HG03469 (cell line): ENCODE data around the gene FERD3L.

Experiments used
- ATAC-seq: cut with Tn5 transposase; IDR thresholded peaks from one replicate; pipeline ENCODE4 v1.9.1; 2021; ENCODE audit warnings: mild to moderate bottlenecking, moderate library complexity, moderate number of reproducible peaks; ENCODE audit not compliant: unreplicated experiment

FERD3L gene

GRCh38 chr7:19117091-19117869 lies 27.9 kb downstream of the FERD3L start, which contains the start of gene TWIST1:
TWIST1 (minus strand) TSS chr7:19117636; CDS start chr7:19117321, 315 bp downstream.
- no peak for ATAC-seq

DNA sequence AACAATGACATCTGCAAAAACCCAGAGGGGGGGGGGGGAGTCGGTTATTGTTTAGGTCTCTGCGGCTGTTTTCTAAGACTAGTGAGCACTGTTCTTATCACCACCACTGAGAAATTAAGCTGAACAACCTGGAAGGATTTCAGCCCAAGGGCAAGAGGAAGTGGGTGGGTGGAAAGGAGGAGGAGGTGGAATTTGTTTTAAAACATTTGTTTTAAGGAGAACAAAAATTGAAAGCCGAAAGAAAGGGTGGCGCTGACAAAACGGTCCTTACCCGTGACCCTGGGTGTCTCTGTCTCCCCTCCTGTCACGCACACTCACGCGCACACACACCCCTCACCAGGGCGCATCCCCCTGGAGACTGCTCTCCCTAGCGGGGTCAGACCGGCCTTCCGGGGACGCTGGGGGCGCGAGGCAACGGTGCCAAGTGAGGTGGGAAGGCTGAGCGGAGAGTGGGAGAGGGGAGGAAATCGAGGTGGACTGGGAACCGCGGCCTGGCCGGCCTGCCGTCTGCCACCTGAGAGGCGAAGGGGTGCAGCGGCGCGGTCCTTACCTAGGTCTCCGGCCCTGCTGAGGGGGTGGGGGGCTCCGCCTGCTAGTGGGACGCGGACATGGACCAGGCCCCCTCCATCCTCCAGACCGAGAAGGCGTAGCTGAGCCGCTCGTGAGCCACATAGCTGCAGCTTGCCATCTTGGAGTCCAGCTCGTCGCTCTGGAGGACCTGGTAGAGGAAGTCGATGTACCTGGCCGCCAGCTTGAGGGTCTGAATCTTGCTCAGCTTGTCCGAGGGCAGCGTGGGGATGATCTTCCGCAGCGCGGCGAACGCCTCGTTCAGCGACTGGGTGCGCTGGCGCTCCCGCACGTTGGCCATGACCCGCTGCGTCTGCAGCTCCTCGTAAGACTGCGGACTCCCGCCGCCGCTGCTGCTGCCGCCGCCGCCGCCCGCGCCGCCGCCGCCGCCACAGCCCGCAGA lies 28.8 kb downstream of the FERD3L start:
- ATAC-seq: no peak

DNA sequence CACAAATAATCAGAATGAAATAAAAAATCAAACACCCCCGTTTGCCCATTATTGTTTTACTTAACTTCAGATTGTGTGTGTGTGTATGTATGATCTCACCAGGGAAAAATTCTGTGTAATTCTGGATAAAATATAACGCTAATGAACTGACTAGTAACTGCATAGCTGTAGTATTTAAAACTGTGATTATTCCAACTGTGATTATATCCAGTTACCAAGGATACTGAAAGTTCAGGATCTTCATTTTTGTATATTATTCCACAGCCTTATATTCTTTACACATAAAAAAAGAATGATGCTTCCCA lies 30.7 kb downstream of the FERD3L start:
- ATAC-seq: no peak

GRCh38 chr7:19113855-19114550 lies 31.2 kb downstream of the FERD3L start:
- ATAC-seq: no peak

- no peak for ATAC-seq
Observed at GRCh38 chr7:19113002-19113350, 32.2 kb downstream of the FERD3L start.

DNA sequence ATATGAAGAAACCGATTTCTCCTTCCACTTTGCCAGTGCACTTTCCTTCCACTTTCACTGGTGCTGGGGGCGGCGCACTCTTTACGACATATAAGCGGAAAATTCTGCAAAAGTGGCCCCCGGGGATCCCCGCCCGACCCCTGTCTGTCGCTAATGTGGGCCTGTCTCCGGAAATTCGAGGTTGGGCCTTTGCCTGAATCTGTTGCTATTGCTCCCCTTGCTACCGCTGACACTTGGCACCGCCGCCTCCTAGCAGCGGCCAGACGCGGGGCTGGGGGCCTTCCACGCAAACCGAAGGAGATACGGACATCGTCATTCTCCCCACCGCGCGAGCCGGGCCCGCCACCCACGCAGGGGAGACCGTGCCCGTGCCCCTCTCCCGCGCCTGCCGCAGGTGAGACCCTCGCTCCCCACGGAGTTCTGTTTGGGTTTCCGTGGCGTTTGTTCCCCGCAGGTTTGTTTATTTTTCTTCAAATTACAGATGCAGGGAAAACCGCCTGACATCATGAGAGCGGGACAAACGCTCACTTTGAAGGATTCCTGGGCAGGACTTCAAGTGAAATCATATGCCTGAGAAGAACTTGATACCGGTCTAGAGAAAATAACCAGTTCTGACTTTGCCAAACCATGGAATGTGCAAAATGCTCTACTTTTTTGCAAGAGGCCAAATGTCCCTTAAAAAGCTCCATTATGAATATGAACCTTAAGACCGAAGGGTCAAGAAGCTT lies 32.8 kb downstream of the FERD3L start:
- ATAC-seq: no peak

DNA sequence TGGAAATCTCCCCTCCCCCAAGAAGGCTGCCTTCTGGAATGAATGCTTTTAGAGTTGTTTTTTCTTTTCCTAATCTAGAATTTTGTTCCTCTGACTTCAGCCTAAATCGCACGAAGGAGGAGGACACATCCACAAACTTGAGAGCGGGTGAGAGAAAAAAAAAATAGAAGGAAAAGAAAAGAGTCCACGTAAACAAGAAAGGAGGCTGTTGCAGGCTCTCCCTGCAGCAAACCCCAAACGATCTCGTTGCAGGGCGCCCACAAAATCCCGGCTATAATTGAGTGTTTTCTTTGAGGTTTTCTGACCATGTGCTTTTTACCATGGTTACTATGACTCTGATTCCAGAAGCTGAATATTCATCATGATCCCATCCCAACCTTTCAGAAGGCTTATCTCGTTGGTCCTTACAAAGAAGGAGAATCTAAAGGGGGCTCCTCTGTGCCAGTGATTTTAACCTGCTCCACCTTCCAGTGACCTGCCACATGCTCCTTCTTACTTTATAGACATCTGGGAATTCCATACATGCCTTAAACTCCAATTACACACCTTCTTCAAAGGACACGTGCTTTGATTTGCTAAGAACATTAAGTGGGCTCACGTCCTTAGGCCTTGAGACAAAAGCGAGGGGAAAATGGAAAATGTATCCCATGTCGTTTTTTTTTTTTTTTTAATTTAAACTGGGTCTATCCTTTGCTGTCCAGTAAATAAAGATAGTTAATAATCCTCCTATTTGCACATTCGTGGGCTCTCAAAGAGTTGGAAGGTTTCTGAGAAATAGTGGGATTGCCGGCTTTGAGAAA lies 33.5 kb downstream of the FERD3L start:
- ATAC-seq: no peak

DNA sequence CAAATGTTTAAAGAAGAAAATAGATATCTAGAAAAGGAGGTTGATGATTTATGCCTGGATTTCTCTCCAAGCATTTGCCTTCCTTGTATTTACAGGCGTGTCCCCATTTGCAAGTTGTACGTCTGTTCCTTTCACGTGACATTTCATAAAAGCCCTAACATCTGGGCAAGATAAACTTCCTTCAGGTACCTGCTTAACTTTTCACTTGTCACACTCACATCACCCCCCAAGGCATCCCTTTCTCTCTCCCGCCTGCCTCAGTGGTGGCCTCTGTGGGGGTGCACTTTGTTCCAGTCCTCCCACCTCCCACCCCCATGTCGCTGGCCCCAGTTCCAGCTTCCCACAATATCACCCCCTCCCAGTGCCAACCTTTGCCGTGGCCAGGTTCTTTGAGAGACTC lies 34.4 kb downstream of the FERD3L start:
- no peak for ATAC-seq

DNA sequence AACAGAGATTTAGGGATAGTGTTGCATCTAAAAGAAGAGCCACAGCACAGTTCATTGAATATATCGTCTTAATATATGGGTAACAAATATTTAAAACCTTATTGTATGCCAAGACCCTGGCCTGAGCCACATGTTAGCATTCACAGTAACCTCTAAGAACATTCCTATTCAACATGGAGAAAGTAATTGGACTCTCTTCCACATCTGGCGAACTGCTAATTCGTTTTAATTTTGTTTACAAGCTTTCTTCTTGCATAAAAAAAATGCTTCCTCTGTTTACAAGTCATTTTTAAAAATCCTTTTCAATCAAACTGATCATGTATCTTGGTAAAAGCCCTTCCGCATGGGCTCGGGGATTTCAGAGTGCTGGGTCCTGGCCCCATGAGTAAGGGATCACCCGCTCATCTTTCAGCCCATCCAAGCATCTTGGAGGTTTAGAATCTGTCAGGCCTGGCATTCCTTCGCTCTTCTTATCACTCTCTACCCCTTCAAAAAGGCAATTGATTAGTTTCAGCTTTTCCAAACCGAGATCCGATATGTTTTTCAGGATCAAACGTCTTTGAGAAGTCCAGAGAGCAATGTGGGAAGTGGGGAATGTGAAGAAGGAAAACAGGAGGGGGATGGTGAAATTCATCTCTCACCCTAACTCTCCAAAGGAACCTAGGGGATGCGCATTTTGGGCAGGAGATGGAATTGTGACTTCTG lies 35.0 kb downstream of the FERD3L start:
- no peak for ATAC-seq

GRCh38 chr7:19109000-19109946 lies 35.9 kb downstream of the FERD3L start:
- no peak for ATAC-seq

DNA sequence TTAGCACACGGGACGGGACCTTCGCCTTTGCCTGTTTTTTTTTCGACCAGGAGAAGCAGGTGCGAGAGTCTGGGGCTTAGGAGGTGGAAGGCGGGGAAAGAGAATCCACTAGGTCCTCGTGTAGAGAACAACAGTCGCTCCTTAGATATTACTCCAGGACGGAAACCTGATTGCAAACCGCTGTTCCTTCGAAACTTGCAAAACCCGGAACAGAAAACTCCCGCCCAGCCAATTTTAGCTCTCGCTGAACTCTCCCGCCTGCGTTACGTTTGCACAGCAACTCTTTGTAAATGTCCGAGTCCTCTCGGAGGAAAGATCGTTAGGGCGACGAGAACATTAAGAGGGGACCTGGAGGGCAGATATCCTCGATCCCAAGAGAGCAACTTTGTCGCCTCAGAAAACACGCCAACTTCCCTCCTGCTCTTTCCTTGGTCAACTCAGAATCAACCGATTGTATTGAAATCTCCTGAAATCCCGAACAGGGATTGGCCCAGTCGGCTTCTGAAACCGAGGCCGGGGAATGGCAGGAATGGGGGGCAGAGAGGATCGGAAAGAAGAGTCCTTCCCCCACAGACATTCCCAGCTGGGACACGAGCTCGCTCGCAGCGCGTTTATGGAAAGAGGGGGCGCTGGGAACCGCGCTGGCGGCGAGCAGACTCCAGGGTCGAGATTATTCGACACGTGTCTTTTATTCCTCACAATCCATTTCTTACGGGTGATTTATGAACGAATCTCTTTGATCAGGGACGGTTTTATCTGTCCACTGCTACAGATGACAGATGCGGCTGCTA lies 37.7 kb downstream of the FERD3L start:
- ATAC-seq: no peak

DNA sequence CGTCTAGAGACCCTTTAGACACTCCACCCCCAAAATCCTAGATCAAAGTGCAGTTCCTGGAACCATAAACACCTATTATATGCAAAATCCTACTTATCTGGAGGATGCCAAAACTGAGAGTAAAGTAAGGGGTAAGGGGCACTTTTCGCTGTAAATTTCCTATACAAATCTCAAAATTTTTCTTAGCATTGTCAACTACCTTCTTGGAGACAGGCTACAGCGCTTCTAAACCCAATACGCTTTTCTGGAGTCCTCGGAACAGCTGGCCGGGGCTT lies 38.2 kb downstream of the FERD3L start:
- ATAC-seq: no peak

- ATAC-seq: no peak
Observed at GRCh38 chr7:19106241-19107080, 38.8 kb downstream of the FERD3L start.

DNA sequence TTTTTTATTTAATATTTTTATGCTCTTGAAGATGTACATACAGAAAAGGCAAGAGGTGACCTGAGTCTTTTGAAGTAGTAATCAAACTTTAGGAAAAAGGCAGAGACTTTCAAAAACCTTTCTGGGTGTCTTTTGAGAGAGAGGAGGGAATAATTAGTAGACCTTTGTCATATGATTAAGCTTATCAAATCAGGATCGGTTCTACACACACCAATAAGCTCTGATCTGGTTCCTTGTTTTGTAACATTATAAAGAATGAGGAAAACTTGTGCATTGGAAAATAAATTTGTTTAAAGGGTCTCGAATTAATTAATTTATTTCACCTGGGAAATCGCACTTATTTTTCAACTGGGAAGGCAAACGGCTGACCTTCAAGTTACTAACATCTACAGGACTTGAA lies 39.7 kb downstream of the FERD3L start:
- no peak for ATAC-seq

GRCh38 chr7:19104811-19105210 lies 40.4 kb downstream of the FERD3L start:
- ATAC-seq: no peak

DNA sequence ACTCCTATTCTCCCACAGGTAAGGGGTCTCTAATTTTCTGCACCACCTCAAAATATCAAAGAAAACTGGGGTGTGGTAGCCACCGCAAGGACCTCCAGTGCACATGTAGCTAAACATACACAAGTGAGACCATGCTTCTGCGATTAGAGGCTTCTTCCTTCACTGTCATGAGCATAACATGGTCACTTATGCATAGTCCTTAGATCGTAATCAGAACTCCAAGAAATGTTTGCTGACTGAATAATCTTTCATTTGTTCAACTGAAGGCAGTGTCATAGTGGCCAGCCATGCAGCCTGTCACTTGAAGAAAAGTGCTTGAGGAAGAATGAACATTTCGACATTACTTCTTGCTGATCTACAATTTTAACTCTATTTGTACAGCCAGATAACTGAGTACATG lies 42.3 kb downstream of the FERD3L start:
- ATAC-seq: no peak

DNA sequence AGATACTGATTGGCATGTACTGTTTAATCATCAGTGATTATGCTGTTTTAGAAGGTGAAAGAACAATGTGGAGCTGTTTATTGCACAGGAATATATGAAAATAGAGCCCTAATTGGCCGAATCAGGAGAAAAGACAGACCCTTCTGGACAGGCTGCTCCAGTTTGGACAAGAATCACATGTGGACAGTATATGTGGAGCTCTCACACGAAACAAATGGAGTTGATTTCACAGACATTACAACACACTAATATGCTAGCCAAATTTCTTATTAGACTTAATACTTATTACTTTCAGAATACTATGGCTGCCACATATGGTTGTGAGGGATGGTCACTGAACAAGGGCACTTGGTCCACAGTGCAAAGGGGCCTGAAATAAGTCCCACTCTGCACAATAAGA lies 43.3 kb downstream of the FERD3L start:
- ATAC-seq: no peak
